RWPE1 (cell line): ENCODE results near the gene ARMS2.
A peak's percentile ranks its signal among the peaks of the same experiment; 100 is the strongest.

Experiments used
- CTCF ChIA-PET: fragments of 350-600 bp; sonication (Branson Sonifier 250); formaldehyde crosslinking; extraction: SDS; loops from one replicate; lab custom pipeline; 2021; lab: Yijun Ruan, JAX
- POLR2A ChIA-PET: fragments of 400-600 bp; formaldehyde crosslinking; extraction: SDS; loops from one replicate; lab custom pipeline; 2020; ENCODE audit warnings: antibody characterized with exemption; ENCODE audit not compliant: low non-redundant PET; lab: Yijun Ruan, JAX
- DNase-seq: peaks from one replicate; pipeline ENCODE4 v3.0.0; 2012; ENCODE audit warnings: low spot score
- H3K27ac ChIP-seq: fragments of 450-650 bp; 2 replicates; pipeline ENCODE4 v1.5.1; 2017
- CTCF ChIP-seq: fragments of 450-650 bp; conservative IDR thresholded peaks from 2 replicates; pipeline ENCODE4 v1.5.1; 2017; ENCODE audit warnings: low read depth, mild to moderate bottlenecking

ARMS2 gene

GRCh38 chr10:122473116-122473515 lies 18.7 kb downstream of the ARMS2 start:
- POLR2A ChIA-PET, result no interaction called here
- peak overlapping the region; percentile 64 for H3K27ac ChIP-seq
- CTCF ChIA-PET, result interaction anchor here (0.7 kb wide), 1 partner anchor 174 kb away, joined by 3 read pairs; no protein-coding TSS in a partner anchor
- DNase-seq, result no peak
- no peak for TF ChIP-seq CTCF

- POLR2A ChIA-PET, result no interaction called here
- no peak for DNase-seq
- TF ChIP-seq CTCF, result no peak
- peak overlapping the region; percentile 75 for H3K27ac ChIP-seq
- CTCF ChIA-PET, result interaction anchor here (0.7 to 1.0 kb wide), 3 partner anchors 11 to 91 kb away, joined by 3 to 4 read pairs (median 4); no protein-coding TSS in a partner anchor
These were observed 19.8 kb downstream of the ARMS2 start for GRCh38 chr10:122474131-122474818.

GRCh38 chr10:122475100-122475499 lies 20.6 kb downstream of the ARMS2 start:
- no peak for TF ChIP-seq CTCF
- peak overlapping the region; percentile 75 for H3K27ac ChIP-seq
- POLR2A ChIA-PET, result no interaction called here
- DNase-seq, result no peak
- CTCF ChIA-PET, result interaction anchor here (0.7 kb wide), 1 partner anchor 11 kb away, joined by 3 read pairs; no protein-coding TSS in a partner anchor

- H3K27ac ChIP-seq, result peak overlapping the region; percentile 75
- ChIA-PET CTCF (interaction anchor here (0.5 to 1.1 kb wide), 2 partner anchors 11 to 14 kb away, joined by 3 to 4 read pairs; no protein-coding TSS in a partner anchor), POLR2A (interaction anchor here (0.6 kb wide), 1 partner anchor 19 kb away, joined by 3 read pairs; no protein-coding TSS in a partner anchor)
- no peak for TF ChIP-seq CTCF
- peak; percentile 34 for DNase-seq
These were observed 21.3 kb downstream of the ARMS2 start for GRCh38 chr10:122475591-122476332.

- peak overlapping the region; percentile 75 for H3K27ac ChIP-seq
- peak; percentile 92 for DNase-seq
- ChIA-PET CTCF (interaction anchor here (0.5 to 1.1 kb wide), 2 partner anchors 12 to 14 kb away, joined by 3 to 4 read pairs; no protein-coding TSS in a partner anchor), POLR2A (interaction anchor here (0.6 kb wide), 1 partner anchor 19 kb away, joined by 3 read pairs; no protein-coding TSS in a partner anchor)
- no peak for TF ChIP-seq CTCF
These were observed 21.9 kb downstream of the ARMS2 start for GRCh38 chr10:122476333-122476695.

- DNase-seq, result no peak
- ChIA-PET CTCF (interaction anchor here (0.6 kb wide), 1 partner anchor 12 kb away, joined by 3 read pairs; no protein-coding TSS in a partner anchor), POLR2A (interaction anchor here (0.7 kb wide), 1 partner anchor 20 kb away, joined by 3 read pairs; no protein-coding TSS in a partner anchor)
- H3K27ac ChIP-seq, result peak overlapping the region; percentile 75
- TF ChIP-seq CTCF, result no peak
These were observed 23.0 kb downstream of the ARMS2 start for GRCh38 chr10:122477436-122477835.
